ENCODE results near the gene INHBC. TPM values are rescaled to one million over a fixed set of nuclear protein-coding genes. Genes with fewer than 3 reads are reported as not detected.

INHBC gene
- total RNA-seq, 1 experiment from 2014 or later, result not detected

- H3K27me3 ChIP-seq (ENCODE audit: control insufficient read depth, insufficient read depth, low read length), result no peaks in the 10 kb centered on the region
- TF ChIP-seq, protein P1, sequence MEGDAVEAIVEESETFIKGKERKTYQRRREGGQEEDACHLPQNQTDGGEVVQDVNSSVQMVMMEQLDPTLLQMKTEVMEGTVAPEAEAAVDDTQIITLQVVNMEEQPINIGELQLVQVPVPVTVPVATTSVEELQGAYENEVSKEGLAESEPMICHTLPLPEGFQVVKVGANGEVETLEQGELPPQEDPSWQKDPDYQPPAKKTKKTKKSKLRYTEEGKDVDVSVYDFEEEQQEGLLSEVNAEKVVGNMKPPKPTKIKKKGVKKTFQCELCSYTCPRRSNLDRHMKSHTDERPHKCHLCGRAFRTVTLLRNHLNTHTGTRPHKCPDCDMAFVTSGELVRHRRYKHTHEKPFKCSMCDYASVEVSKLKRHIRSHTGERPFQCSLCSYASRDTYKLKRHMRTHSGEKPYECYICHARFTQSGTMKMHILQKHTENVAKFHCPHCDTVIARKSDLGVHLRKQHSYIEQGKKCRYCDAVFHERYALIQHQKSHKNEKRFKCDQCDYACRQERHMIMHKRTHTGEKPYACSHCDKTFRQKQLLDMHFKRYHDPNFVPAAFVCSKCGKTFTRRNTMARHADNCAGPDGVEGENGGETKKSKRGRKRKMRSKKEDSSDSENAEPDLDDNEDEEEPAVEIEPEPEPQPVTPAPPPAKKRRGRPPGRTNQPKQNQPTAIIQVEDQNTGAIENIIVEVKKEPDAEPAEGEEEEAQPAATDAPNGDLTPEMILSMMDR (IDR thresholded peaks at IDR 0.05), result no peak
- no peak for TF ChIP-seq SIN3A (IDR thresholded peaks at IDR 0.05; ENCODE audit: borderline replicate concordance, insufficient read depth, low read depth, low read length)
- TF ChIP-seq, protein P2, sequence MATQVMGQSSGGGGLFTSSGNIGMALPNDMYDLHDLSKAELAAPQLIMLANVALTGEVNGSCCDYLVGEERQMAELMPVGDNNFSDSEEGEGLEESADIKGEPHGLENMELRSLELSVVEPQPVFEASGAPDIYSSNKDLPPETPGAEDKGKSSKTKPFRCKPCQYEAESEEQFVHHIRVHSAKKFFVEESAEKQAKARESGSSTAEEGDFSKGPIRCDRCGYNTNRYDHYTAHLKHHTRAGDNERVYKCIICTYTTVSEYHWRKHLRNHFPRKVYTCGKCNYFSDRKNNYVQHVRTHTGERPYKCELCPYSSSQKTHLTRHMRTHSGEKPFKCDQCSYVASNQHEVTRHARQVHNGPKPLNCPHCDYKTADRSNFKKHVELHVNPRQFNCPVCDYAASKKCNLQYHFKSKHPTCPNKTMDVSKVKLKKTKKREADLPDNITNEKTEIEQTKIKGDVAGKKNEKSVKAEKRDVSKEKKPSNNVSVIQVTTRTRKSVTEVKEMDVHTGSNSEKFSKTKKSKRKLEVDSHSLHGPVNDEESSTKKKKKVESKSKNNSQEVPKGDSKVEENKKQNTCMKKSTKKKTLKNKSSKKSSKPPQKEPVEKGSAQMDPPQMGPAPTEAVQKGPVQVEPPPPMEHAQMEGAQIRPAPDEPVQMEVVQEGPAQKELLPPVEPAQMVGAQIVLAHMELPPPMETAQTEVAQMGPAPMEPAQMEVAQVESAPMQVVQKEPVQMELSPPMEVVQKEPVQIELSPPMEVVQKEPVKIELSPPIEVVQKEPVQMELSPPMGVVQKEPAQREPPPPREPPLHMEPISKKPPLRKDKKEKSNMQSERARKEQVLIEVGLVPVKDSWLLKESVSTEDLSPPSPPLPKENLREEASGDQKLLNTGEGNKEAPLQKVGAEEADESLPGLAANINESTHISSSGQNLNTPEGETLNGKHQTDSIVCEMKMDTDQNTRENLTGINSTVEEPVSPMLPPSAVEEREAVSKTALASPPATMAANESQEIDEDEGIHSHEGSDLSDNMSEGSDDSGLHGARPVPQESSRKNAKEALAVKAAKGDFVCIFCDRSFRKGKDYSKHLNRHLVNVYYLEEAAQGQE (IDR thresholded peaks at IDR 0.05; ENCODE audit: insufficient read depth in 1 of 2, low read depth in 2 of 2, low read length in 1 of 2), result no peak
- no peak for TF ChIP-seq POLR2AphosphoS5 (IDR thresholded peaks at IDR 0.05; ENCODE audit: low read depth, low read length)
- TF ChIP-seq TCF7L2 (IDR thresholded peaks at IDR 0.05; ENCODE audit: low read depth, low read length), result no peak
- peak overlapping the region; percentile 60 to 86 for H3K4me3 ChIP-seq (ENCODE audit: low read depth in 2 of 2, low read length in 2 of 2)
- POLR2A ChIA-PET, result interaction anchor here (0.6 kb wide), 2 partner anchors 11 to 16 kb away, joined by 5 to 7 read pairs; no protein-coding TSS in a partner anchor
- no peaks in the 10 kb centered on the region for H3K36me3 ChIP-seq (ENCODE audit: control insufficient read depth, insufficient read depth, low read length)
- H3K9me3 ChIP-seq (ENCODE audit: control insufficient read depth, insufficient read depth, low read depth, low read length), result no peaks in the 10 kb centered on the region
- ATAC-seq, result no peak
- in situ Hi-C loops (cut with HindIII; ENCODE audit: low pct_unique_long_range_greater_than_20kb, low sequenced_read_pairs), result no loop called here
- DNase-seq (ENCODE audit: low read depth, low spot score), result no peak
- peaks cover 6% of the 10 kb centered on the region for H3K4me1 ChIP-seq (ENCODE audit: control insufficient read depth, insufficient read depth, low read length)
- intact Hi-C loops (cut with micrococcal nuclease; ENCODE audit: unreplicated experiment), result no loop called here
- BruUV-seq (replicated peaks), result TSS peak; percentile 95
- peak overlapping the region; percentile 97 for H3K27ac ChIP-seq (ENCODE audit: low read length)
- CTCF ChIA-PET, result interaction anchor here (0.6 to 0.7 kb wide), 2 partner anchors 21 to 24 kb away, joined by 3 read pairs; no protein-coding TSS in a partner anchor
Observed at GRCh38 chr12:57429473-57430111, 5.0 kb upstream of the INHBC start.

DNA sequence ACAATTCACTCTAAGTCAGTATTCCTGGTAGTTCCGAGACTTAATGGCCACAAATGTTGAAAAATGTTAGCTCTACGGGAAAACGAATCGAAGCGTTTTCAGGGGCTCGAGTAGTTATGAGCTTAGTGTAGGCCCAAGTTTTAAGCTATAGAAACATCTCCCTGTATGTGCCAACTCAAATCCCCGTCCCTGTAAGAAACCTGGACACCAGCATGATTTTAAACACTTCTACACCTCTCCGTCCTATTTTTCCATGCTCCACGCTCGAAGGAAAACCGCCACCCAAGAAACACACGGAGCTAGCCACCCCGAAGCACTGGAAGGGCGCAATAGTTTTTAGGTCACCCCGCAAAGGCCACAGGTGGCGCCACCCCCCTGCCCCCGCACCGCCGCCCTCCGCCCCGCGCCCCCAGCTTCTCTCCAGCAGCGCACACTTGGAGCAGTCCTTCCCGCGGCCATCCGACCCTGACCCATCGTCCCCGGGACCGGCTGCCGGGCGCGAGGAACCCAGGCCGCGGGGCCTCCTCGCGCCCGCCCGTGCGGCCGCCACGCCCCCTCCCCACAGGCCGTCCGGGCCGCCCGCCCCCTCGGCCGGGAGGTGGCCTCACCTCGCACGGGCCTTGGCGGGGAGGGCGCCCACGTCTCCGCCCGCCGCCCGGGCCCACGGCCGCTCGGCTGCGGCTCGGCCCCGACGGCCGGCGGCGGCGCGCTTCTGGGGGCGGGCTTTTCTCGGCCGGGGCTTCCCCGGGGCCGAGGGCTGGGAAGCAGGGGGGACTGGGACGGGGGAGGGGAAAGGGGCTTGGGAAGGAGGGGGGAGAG is 4.3 kb upstream of the INHBC start:
- H3K4me1 ChIP-seq (ENCODE audit: control insufficient read depth, insufficient read depth, low read length), result peaks cover 6% of the 10 kb centered on the region
- ATAC-seq (peak; percentile 89), DNase-seq (ENCODE audit: low read depth, low spot score) (no peak)
- H3K9me3 ChIP-seq (ENCODE audit: control insufficient read depth, insufficient read depth, low read depth, low read length), result no peaks in the 10 kb centered on the region
- in situ Hi-C loops (cut with HindIII; ENCODE audit: low pct_unique_long_range_greater_than_20kb, low sequenced_read_pairs) (no loop called here), intact Hi-C loops (cut with micrococcal nuclease; ENCODE audit: unreplicated experiment) (no loop called here)
- peak overlapping the region; percentile 97 for H3K27ac ChIP-seq (ENCODE audit: low read length)
- H3K27me3 ChIP-seq (ENCODE audit: control insufficient read depth, insufficient read depth, low read length), result no peaks in the 10 kb centered on the region
- H3K36me3 ChIP-seq (ENCODE audit: control insufficient read depth, insufficient read depth, low read length), result no peaks in the 10 kb centered on the region
- TF ChIP-seq POLR2AphosphoS5 (IDR thresholded peaks at IDR 0.05; ENCODE audit: low read depth, low read length), result no peak; the same call in 1 of the 2 replicates
- TF ChIP-seq, protein P2 (IDR thresholded peaks at IDR 0.05; ENCODE audit: insufficient read depth in 1 of 2, low read depth in 2 of 2, low read length in 1 of 2), result no peak
- TF ChIP-seq TCF7L2 (IDR thresholded peaks at IDR 0.05; ENCODE audit: low read depth, low read length), result no peak
- TF ChIP-seq, protein P1 (IDR thresholded peaks at IDR 0.05), result no peak; the same call in 1 of the 2 replicates
- TF ChIP-seq SIN3A (IDR thresholded peaks at IDR 0.05; ENCODE audit: borderline replicate concordance, insufficient read depth, low read depth, low read length), result no peak; the same call in 1 of the 2 replicates
- no TSS peak for BruUV-seq (replicated peaks)
- H3K4me3 ChIP-seq (ENCODE audit: low read depth in 2 of 2, low read length in 2 of 2), result peak overlapping the region; percentile 60 to 86
- POLR2A ChIA-PET, result interaction anchor here (0.6 kb wide), 3 partner anchors 12 to 314 kb away, joined by 4 to 7 read pairs (median 5); partner anchors contain the start of gene TSPAN31
- CTCF ChIA-PET, result interaction anchor here (0.6 kb wide), 2 partner anchors 21 to 29 kb away, joined by 3 to 5 read pairs; partner anchors contain the start of gene GLI1
